ENCODE measurements around the gene SWSAP1. TPM values are rescaled to one million over a fixed set of nuclear protein-coding genes. Genes with fewer than 3 reads are reported as not detected.

SWSAP1 gene
- total and polyA plus RNA-seq, 9 of the 15 experiments (the other 6 are each of a cell fraction or from before 2014, with no cell fraction given), result 0.18 to 2.8 (median 1.7) TPM

DNA sequence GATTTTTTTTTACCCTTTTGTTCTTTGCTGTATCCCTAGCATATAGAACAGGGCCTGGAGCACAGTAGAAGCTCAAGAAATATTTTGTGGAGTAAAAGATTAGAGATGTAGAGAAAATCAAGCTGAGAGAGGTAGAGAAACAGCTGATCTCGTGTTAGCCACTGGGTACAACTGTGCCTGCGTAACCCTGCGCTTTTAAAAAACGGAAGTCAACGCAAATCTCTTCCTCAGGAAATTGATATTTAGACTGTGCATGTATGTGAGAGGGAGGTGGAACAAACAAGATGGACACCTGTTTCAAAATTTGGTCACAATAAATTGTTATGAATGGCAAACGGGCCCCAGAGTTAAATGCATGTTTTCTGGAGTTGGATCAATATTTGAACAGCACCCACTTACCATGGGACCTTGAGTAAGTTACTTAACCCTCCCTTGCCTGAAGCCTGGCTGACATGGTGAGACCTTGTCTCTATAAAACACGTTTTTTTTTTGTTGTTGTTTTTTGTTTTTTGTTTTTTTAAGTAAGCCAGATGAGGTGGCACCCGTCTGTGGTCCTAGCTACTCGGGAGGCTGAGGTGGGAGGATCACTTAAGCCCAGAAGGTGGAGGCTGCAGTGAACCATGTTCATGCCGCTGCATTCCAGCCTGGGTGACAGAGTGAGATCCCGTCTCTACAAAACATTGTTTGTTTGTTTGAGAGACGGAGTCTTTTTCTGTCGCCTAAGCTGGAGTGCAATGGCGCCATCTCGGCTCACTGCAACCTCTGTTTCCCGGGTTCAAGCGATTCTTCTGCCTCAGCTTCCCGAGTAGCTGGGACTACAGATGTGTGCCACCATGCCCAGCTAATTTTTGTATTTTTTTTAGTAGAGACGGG, 12.9 kb downstream of the SWSAP1 start:
- Histone ChIP-seq H3K9ac (ENCODE audit: insufficient read depth in 1 of 2, low read depth in 2 of 2, low read length in 2 of 2) (no peak overlapping the region), H3K4me3 (no peak overlapping the region), H4K20me1 (replicated peaks; ENCODE audit: control insufficient read depth, insufficient read depth, low read length) (no peaks in the 10 kb centered on the region), H3K79me2 (ENCODE audit: control insufficient read depth, insufficient read depth, low read length) (peaks cover 8% of the 10 kb centered on the region; the same call in 2 of the 3 replicates), H3K36me3 (ENCODE audit: control insufficient read depth, insufficient read depth, low read length) (no peaks in the 10 kb centered on the region), H3K27me3 (ENCODE audit: control insufficient read depth in 2 of 2, insufficient read depth in 2 of 2, low read length in 2 of 2) (no peaks in the 10 kb centered on the region), H3K4me1 (replicated peaks in 1 of 2; ENCODE audit: control insufficient read depth in 2 of 2, insufficient read depth in 2 of 2, low read length in 2 of 2) (peaks cover 8 to 27% of the 10 kb centered on the region in 2 experiments; a peak in 3 of 5 replicates), H3K4me2 (ENCODE audit: insufficient read depth, low read length) (no peak overlapping the region), H3K9me1 (ENCODE audit: control insufficient read depth, insufficient read depth, low read length) (no peaks in the 10 kb centered on the region), H2AFZ (ENCODE audit: low read depth, low read length) (0 out of 2 replicates have a peak overlapping the region, but pooled peaks have one; percentile 22), H3K27ac (ENCODE audit: extremely low read depth, low read depth, low read length) (no peak overlapping the region), H3K9me3 (replicated peaks; ENCODE audit: control insufficient read depth, insufficient read depth, low read depth, low read length) (peaks cover 3% of the 10 kb centered on the region; the same call in 1 of the 2 replicates)
- CTCF ChIA-PET (ENCODE audit: low intra/inter-chr PET ratio), result no interaction called here
- DNase-seq (ENCODE audit: extremely low read depth in 1 of 4, low spot score in 3 of 4) (no peak), FAIRE-seq (no peak), ATAC-seq (no peak)
- 71% methylated on average over 19 of the region's 19 CpGs for WGBS (ENCODE audit: insufficient coverage, low coverage, missing lambda C conversion rate)
- in situ Hi-C loops (cut with MboI), result no loop called here
- TF ChIP-seq MTA3 (IDR thresholded peaks at IDR 0.05; ENCODE audit: borderline replicate concordance), result no peak
- TF ChIP-seq MEIS2 (IDR thresholded peaks at IDR 0.05; ENCODE audit: partially characterized antibody), result no peak
- no peak for TF ChIP-seq TAF9B (IDR thresholded peaks at IDR 0.05; ENCODE audit: partially characterized antibody)
- no peak for TF ChIP-seq EGR1 (conservative IDR thresholded peaks at IDR 0.05)
- TF ChIP-seq RREB1 (CRISPR knock-in tag; IDR thresholded peaks at IDR 0.05), result no peak
- no peak for TF ChIP-seq ILF3 (IDR thresholded peaks at IDR 0.05; ENCODE audit: borderline replicate concordance)
- no peak for TF ChIP-seq ZNF717 (CRISPR knock-in tag; IDR thresholded peaks at IDR 0.05)
- TF ChIP-seq RBM34 (IDR thresholded peaks at IDR 0.05; ENCODE audit: borderline replicate concordance, insufficient read depth, low read length), result no peak
- POLR2A ChIA-PET, result no interaction called here
- BruUV-seq (replicated peaks), result no TSS peak
- intact Hi-C loops (cut with micrococcal nuclease), result no loop called here
